Loucy (cell line): ENCODE data around the gene MESD.

Source experiments
- CTCF ChIP-seq: fragments of 200-600 bp; sonication (generic); conservative IDR thresholded peaks from 2 replicates; pipeline ENCODE4 v1.5.1; 2014; ENCODE audit warnings: mild to moderate bottlenecking, antibody characterized with exemption, low read length
- EZH2phosphoT487 ChIP-seq: fragments of 200-600 bp; IDR thresholded peaks from 2 replicates; pipeline ENCODE4 v1.6.1; 2018; ENCODE audit warnings: antibody characterized with exemption, mild to moderate bottlenecking, moderate library complexity, borderline replicate concordance

GRCh38 chr15:80931191-80931590 is 58.4 kb downstream of the MESD start:
- TF ChIP-seq CTCF (no peak), EZH2phosphoT487 (no peak)
